Measurements from ENCODE around the gene MKRN2OS. TPM values are rescaled to one million over a fixed set of nuclear protein-coding genes. Genes with fewer than 3 reads are reported as not detected.

MKRN2OS gene
- polyA plus RNA-seq, 2 of the 4 experiments (the other 2 are of a cell fraction), result not detected

GRCh38 chr3:12506201-12506709 lies 39.0 kb downstream of the MKRN2OS start:
- no peaks in the 10 kb centered on the region for H3K9me3 ChIP-seq
- ChIA-PET CTCF (interaction anchor here (0.6 to 1.8 kb wide), 3 partner anchors 10 to 26 kb away, joined by 5 to 6 read pairs (median 5); no protein-coding TSS in a partner anchor), POLR2A (no interaction called here)
- ATAC-seq, result no peak
- no peak overlapping the region for H3K4me3 ChIP-seq
- TF ChIP-seq RAD21 (conservative IDR thresholded peaks at IDR 0.05 in 1 of 2, IDR thresholded peaks at IDR 0.05 in 1 of 2) (no peak), CBX2 (IDR thresholded peaks at IDR 0.05; ENCODE audit: borderline replicate concordance, low read depth) (no peak), SREBF2 (IDR thresholded peaks at IDR 0.05) (no peak), ATOH8 (CRISPR knock-in tag; IDR thresholded peaks at IDR 0.05; ENCODE audit: low read depth) (no peak)
- TF ChIP-seq, protein P1, sequence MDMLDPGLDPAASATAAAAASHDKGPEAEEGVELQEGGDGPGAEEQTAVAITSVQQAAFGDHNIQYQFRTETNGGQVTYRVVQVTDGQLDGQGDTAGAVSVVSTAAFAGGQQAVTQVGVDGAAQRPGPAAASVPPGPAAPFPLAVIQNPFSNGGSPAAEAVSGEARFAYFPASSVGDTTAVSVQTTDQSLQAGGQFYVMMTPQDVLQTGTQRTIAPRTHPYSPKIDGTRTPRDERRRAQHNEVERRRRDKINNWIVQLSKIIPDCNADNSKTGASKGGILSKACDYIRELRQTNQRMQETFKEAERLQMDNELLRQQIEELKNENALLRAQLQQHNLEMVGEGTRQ (IDR thresholded peaks at IDR 0.05), result no peak
- TF ChIP-seq, protein P2, sequence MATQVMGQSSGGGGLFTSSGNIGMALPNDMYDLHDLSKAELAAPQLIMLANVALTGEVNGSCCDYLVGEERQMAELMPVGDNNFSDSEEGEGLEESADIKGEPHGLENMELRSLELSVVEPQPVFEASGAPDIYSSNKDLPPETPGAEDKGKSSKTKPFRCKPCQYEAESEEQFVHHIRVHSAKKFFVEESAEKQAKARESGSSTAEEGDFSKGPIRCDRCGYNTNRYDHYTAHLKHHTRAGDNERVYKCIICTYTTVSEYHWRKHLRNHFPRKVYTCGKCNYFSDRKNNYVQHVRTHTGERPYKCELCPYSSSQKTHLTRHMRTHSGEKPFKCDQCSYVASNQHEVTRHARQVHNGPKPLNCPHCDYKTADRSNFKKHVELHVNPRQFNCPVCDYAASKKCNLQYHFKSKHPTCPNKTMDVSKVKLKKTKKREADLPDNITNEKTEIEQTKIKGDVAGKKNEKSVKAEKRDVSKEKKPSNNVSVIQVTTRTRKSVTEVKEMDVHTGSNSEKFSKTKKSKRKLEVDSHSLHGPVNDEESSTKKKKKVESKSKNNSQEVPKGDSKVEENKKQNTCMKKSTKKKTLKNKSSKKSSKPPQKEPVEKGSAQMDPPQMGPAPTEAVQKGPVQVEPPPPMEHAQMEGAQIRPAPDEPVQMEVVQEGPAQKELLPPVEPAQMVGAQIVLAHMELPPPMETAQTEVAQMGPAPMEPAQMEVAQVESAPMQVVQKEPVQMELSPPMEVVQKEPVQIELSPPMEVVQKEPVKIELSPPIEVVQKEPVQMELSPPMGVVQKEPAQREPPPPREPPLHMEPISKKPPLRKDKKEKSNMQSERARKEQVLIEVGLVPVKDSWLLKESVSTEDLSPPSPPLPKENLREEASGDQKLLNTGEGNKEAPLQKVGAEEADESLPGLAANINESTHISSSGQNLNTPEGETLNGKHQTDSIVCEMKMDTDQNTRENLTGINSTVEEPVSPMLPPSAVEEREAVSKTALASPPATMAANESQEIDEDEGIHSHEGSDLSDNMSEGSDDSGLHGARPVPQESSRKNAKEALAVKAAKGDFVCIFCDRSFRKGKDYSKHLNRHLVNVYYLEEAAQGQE (IDR thresholded peaks at IDR 0.05), result no peak
- no peak for FAIRE-seq
- H3K4me2 ChIP-seq, result no peak overlapping the region
- WGBS (ENCODE audit: missing lambda C conversion rate), result 91% methylated on average over 5 of the region's 5 CpGs
- H3K27ac ChIP-seq, result no peak overlapping the region
- H3K4me1 ChIP-seq, result peaks cover 17% of the 10 kb centered on the region
- DNase-seq (ENCODE audit: low read depth in 1 of 2, low spot score in 1 of 2), result no peak

DNA sequence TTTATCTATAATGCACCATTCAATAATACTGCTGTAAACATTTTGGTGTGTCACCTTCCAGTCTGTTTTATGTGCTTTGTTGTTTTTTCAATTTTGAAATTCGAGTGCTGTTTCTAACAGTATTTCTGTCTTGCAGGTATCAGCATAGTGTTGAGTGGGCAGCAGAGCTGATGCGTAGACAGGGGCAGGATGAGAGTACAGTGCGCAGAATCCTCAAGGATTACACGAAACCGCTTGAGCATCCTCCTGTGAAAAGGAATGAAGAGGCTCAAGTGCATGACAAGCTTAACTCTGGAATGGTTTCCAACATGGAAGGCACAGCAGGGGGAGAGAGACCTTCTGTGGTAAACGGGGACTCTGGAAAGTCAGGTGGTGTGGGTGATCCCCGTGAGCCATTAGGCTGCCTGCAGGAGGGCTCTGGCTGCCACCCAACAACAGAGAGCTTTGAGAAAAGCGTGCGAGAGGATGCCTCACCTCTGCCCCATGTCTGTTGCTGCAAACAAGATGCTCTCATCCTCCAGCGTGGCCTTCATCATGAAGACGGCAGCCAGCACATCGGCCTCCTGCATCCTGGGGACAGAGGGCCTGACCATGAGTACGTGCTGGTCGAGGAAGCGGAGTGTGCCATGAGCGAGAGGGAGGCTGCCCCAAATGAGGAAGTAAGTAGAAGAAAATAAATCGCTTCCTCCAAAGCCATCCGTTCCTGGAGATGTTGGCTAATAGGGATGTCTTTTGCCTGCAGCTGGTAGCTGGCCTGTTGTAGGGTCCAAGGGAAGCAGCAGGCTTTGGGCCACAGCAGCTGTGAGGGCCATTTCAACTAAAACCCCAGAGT lies 42.0 kb downstream of the MKRN2OS start:
- ATAC-seq (no peak), DNase-seq (ENCODE audit: low read depth in 1 of 2, low spot score in 1 of 2) (no peak), FAIRE-seq (no peak)
- H3K4me2 ChIP-seq, result no peak overlapping the region
- TF ChIP-seq TFCP2L1 (CRISPR knock-in tag; IDR thresholded peaks at IDR 0.05) (no peak), HES2 (IDR thresholded peaks at IDR 0.05) (no peak), PHF8 (IDR thresholded peaks at IDR 0.05; ENCODE audit: borderline replicate concordance, low read depth) (no peak), EHMT2 (IDR thresholded peaks at IDR 0.05; ENCODE audit: low read depth) (no peak), JUNB (IDR thresholded peaks at IDR 0.05) (no peak), EHF (CRISPR knock-in tag; IDR thresholded peaks at IDR 0.05) (no peak), FOSB (CRISPR knock-in tag; IDR thresholded peaks at IDR 0.05) (no peak)
- TF ChIP-seq, protein P3, sequence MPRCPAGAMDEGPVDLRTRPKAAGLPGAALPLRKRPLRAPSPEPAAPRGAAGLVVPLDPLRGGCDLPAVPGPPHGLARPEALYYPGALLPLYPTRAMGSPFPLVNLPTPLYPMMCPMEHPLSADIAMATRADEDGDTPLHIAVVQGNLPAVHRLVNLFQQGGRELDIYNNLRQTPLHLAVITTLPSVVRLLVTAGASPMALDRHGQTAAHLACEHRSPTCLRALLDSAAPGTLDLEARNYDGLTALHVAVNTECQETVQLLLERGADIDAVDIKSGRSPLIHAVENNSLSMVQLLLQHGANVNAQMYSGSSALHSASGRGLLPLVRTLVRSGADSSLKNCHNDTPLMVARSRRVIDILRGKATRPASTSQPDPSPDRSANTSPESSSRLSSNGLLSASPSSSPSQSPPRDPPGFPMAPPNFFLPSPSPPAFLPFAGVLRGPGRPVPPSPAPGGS (IDR thresholded peaks at IDR 0.05), result no peak
- no peak overlapping the region for H3K4me3 ChIP-seq
- CTCF ChIA-PET, result interaction anchor here (1.0 kb wide), 1 partner anchor 23 kb away, joined by 4 read pairs; no protein-coding TSS in a partner anchor
- no peak overlapping the region for H3K27ac ChIP-seq
- WGBS (ENCODE audit: missing lambda C conversion rate), result 93% methylated on average over 18 of the region's 18 CpGs
- POLR2A ChIA-PET, result no interaction called here
- H3K4me1 ChIP-seq, result peaks cover 13% of the 10 kb centered on the region
- H3K9me3 ChIP-seq, result no peaks in the 10 kb centered on the region

Data from A549 (cell line).